ENCODE measurements around the gene TASP1. TPM values are rescaled to one million over a fixed set of nuclear protein-coding genes. Genes with fewer than 3 reads are reported as not detected.

TASP1 gene
- total and polyA plus RNA-seq, 10 of the 15 experiments (the other 5 are each of a cell fraction or from before 2014, with no cell fraction given): 7.4 to 17.8 (median 10.5) TPM

- CTCF ChIA-PET: interaction anchor here (1.0 kb wide), 1 partner anchor 11 kb away, joined by 3 read pairs; no protein-coding TSS in a partner anchor
- Histone ChIP-seq H3K79me2 (ENCODE audit: control insufficient read depth, insufficient read depth, low read length) (no peaks in the 10 kb centered on the region), H3K4me2 (ENCODE audit: control insufficient read depth, insufficient read depth) (no peak overlapping the region), H3K27me3 (replicated peaks in 1 of 2; ENCODE audit: control insufficient read depth in 2 of 2, insufficient read depth in 2 of 2, low read length in 1 of 2) (no peaks in the 10 kb centered on the region), H2AFZ (ENCODE audit: control insufficient read depth, low read depth, low read length) (no peak overlapping the region), H4K20me1 (ENCODE audit: control insufficient read depth, insufficient read depth) (no peaks in the 10 kb centered on the region), H3K4me3 (no peak overlapping the region), H3K9ac (ENCODE audit: control insufficient read depth, insufficient read depth, low read length) (no peak overlapping the region), H3K36me3 (ENCODE audit: control insufficient read depth in 2 of 2, insufficient read depth in 2 of 2, low read length in 1 of 2) (no peaks in the 10 kb centered on the region), H3K9me3 (replicated peaks; ENCODE audit: control insufficient read depth, insufficient read depth, low read length) (no peaks in the 10 kb centered on the region), H3K27ac (ENCODE audit: control insufficient read depth, insufficient read depth) (no peak overlapping the region), H3K4me1 (ENCODE audit: control insufficient read depth, insufficient read depth, low read length) (no peaks in the 10 kb centered on the region)
- SMC1A ChIA-PET (ENCODE audit: uncharacterized antibody, unreplicated experiment): interaction anchor here (1.0 kb wide), 1 partner anchor 8 kb away, joined by 3 read pairs; no protein-coding TSS in a partner anchor
- DNase-seq (ENCODE audit: low read depth, low spot score) (no peak), FAIRE-seq (no peak), ATAC-seq (no peak)
- RAD21 ChIA-PET (ENCODE audit: unreplicated experiment): no interaction called here
- BruUV-seq (replicated peaks): no TSS peak
- WGBS (ENCODE audit: insufficient coverage, insufficient replicate concordance, low lambda C conversion rate, missing lambda C conversion rate): 70% methylated on average over 3 of the region's 3 CpGs
- POLR2A ChIA-PET: no interaction called here
- in situ Hi-C loops (cut with MboI) (loop anchor here (25.0 kb wide), 1 partner anchor 337 kb away; the partner anchor contains the start of genes ESF1 and NDUFAF5), intact Hi-C loops (cut with micrococcal nuclease; ENCODE audit: unreplicated experiment) (loop anchor here (10.0 kb wide), 1 partner anchor 335 kb away; no protein-coding TSS in a partner anchor)
- no peak for TF ChIP-seq NFXL1 (IDR thresholded peaks at IDR 0.05; ENCODE audit: borderline replicate concordance)
- TF ChIP-seq ZSCAN29 (IDR thresholded peaks at IDR 0.05): no peak
- no peak for TF ChIP-seq SRF (IDR thresholded peaks at IDR 0.05; ENCODE audit: low read depth in 2 of 2, low read length in 2 of 2)
- no peak for TF ChIP-seq CREB1 (IDR thresholded peaks at IDR 0.05; ENCODE audit: low read depth)
- TF ChIP-seq NR2C2 (IDR thresholded peaks at IDR 0.05; ENCODE audit: borderline replicate concordance, control insufficient read depth, insufficient read length, low read depth): no peak
- TF ChIP-seq ZBED1 (IDR thresholded peaks at IDR 0.05; ENCODE audit: borderline replicate concordance): no peak
- no peak for TF ChIP-seq CHD2 (IDR thresholded peaks at IDR 0.05; ENCODE audit: borderline replicate concordance, low read depth, low read length)
- TF ChIP-seq EGR1 (IDR thresholded peaks at IDR 0.05; ENCODE audit: borderline replicate concordance in 1 of 2, low read depth in 2 of 2, low read length in 2 of 2): no peak
- no peak for TF ChIP-seq ZBTB40 (IDR thresholded peaks at IDR 0.05; ENCODE audit: borderline replicate concordance)
- TF ChIP-seq, protein P1, sequence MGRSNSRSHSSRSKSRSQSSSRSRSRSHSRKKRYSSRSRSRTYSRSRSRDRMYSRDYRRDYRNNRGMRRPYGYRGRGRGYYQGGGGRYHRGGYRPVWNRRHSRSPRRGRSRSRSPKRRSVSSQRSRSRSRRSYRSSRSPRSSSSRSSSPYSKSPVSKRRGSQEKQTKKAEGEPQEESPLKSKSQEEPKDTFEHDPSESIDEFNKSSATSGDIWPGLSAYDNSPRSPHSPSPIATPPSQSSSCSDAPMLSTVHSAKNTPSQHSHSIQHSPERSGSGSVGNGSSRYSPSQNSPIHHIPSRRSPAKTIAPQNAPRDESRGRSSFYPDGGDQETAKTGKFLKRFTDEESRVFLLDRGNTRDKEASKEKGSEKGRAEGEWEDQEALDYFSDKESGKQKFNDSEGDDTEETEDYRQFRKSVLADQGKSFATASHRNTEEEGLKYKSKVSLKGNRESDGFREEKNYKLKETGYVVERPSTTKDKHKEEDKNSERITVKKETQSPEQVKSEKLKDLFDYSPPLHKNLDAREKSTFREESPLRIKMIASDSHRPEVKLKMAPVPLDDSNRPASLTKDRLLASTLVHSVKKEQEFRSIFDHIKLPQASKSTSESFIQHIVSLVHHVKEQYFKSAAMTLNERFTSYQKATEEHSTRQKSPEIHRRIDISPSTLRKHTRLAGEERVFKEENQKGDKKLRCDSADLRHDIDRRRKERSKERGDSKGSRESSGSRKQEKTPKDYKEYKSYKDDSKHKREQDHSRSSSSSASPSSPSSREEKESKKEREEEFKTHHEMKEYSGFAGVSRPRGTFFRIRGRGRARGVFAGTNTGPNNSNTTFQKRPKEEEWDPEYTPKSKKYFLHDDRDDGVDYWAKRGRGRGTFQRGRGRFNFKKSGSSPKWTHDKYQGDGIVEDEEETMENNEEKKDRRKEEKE (IDR thresholded peaks at IDR 0.05): no peak
- no peak for TF ChIP-seq E2F4 (IDR thresholded peaks at IDR 0.05; ENCODE audit: low read depth, low read length)
- no peak for TF ChIP-seq SREBF2 (IDR thresholded peaks at IDR 0.05; ENCODE audit: low read length)
- no peak for TF ChIP-seq CTCF (IDR thresholded peaks at IDR 0.05 in 2 of 3, conservative IDR thresholded peaks at IDR 0.05 in 1 of 3; ENCODE audit: control insufficient read depth in 2 of 3, extremely low read depth in 1 of 3, insufficient read depth in 1 of 3, low read depth in 3 of 3, low read length in 3 of 3)
Measured at GRCh38 chr20:13449868-13450434, 188.8 kb downstream of the TASP1 start.

All from GM12878 (cell line).